Measurements from ENCODE around the gene ZNF888. TPM values are rescaled to one million over a fixed set of nuclear protein-coding genes. Genes with fewer than 3 reads are reported as not detected.
"Not testable (repeated sequence)": the region's sequence is repeated elsewhere in the genome, so short reads cannot be mapped to it uniquely, and the experiment has no call there.

ZNF888 gene
- total RNA-seq, 1 experiment from 2014 or later: 4.6 TPM

DNA sequence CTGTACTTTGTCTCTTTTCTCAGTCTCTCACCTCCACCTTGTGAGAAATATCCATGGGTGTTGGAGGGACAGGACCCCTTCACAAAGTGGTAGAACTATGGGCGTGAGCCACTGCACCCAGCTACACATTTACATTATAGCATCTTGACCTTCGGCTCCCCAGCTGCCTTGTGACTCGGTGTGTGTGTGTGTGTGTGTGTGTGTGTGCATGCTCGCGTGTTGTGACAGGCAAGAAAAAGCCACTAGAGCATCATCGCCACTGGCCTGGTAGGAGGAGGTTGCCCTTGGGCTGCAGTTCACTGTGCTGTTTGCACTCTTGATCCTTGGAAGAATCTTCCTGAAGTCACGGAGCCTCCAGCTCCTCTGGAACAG is 13.7 kb upstream of the ZNF888 start:
- no peaks in the 10 kb centered on the region for H3K9me3 ChIP-seq (ENCODE audit: low read depth, low read length, poor library complexity, severe bottlenecking)
- no peak overlapping the region for H3K4me3 ChIP-seq (ENCODE audit: low read depth, low read length, poor library complexity, severe bottlenecking)
- no peaks in the 10 kb centered on the region for H3K4me1 ChIP-seq (ENCODE audit: insufficient read depth, low read length, poor library complexity, severe bottlenecking)
- no peaks in the 10 kb centered on the region for H3K36me3 ChIP-seq (ENCODE audit: insufficient read depth, low read length, poor library complexity, severe bottlenecking)
- H3K27ac ChIP-seq (ENCODE audit: low read depth, low read length, poor library complexity, severe bottlenecking): no peak overlapping the region
- BruUV-seq (replicated peaks): no TSS peak
- ChIA-PET CTCF (no interaction called here), POLR2A (ENCODE audit: low non-redundant PET) (no interaction called here)
- intact Hi-C loops (cut with micrococcal nuclease; ENCODE audit: unreplicated experiment): no loop called here
- DNase-seq (ENCODE audit: low spot score): no peak
- TF ChIP-seq EZH2 (IDR thresholded peaks at IDR 0.05; ENCODE audit: borderline replicate concordance, low read depth, low read length, poor library complexity, severe bottlenecking): no peak
- TF ChIP-seq, protein P1, sequence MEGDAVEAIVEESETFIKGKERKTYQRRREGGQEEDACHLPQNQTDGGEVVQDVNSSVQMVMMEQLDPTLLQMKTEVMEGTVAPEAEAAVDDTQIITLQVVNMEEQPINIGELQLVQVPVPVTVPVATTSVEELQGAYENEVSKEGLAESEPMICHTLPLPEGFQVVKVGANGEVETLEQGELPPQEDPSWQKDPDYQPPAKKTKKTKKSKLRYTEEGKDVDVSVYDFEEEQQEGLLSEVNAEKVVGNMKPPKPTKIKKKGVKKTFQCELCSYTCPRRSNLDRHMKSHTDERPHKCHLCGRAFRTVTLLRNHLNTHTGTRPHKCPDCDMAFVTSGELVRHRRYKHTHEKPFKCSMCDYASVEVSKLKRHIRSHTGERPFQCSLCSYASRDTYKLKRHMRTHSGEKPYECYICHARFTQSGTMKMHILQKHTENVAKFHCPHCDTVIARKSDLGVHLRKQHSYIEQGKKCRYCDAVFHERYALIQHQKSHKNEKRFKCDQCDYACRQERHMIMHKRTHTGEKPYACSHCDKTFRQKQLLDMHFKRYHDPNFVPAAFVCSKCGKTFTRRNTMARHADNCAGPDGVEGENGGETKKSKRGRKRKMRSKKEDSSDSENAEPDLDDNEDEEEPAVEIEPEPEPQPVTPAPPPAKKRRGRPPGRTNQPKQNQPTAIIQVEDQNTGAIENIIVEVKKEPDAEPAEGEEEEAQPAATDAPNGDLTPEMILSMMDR (conservative IDR thresholded peaks at IDR 0.05; ENCODE audit: low read depth, low read length): no peak
- no peaks in the 10 kb centered on the region for H3K27me3 ChIP-seq (replicated peaks; ENCODE audit: insufficient read depth, low read depth, low read length, poor library complexity)

DNA sequence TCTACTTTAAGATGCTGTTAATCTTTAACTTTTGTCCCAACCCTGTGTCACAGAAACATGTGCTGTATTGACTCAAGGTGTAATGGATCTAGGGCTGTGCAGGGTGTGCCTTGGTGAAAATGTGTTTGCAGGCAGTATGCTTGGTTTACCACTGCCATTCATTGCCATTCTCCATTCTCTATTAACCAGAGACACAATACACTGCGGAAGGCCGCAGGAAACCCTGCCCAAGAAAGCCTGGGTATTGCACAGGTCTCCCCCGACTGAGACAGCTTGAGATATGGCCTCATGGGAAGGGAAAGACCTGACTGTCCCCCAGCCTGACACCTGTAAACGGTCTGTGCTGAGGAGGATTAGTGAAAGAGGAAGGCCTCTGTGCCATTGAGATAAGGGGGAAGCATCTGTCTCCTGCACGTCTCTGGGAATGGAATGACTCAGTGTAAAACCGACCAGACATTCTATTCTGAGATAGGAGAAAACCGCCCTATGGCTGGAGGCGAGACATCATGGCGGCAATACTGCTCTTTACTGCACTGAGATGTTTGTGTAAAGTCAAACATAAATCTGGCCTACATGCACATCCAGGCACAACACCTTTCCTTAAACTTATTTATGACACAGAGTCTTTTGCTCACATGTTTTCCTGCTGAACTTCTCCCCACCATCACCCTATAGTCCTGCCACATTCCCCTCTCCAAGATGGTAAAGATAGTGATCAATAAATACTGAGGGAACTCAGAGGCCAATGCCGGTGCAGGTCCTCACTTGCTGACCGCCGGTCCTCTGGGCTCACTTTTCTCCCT is 13.1 kb upstream of the ZNF888 start:
- H3K4me1 ChIP-seq (ENCODE audit: insufficient read depth, low read length, poor library complexity, severe bottlenecking): no peaks in the 10 kb centered on the region
- no TSS peak for BruUV-seq (replicated peaks)
- H3K27ac ChIP-seq (ENCODE audit: low read depth, low read length, poor library complexity, severe bottlenecking): no peak overlapping the region
- intact Hi-C loops (cut with micrococcal nuclease; ENCODE audit: unreplicated experiment): no loop called here
- ChIA-PET CTCF (no interaction called here), POLR2A (ENCODE audit: low non-redundant PET) (no interaction called here)
- H3K36me3 ChIP-seq (ENCODE audit: insufficient read depth, low read length, poor library complexity, severe bottlenecking): no peaks in the 10 kb centered on the region
- H3K27me3 ChIP-seq (replicated peaks; ENCODE audit: insufficient read depth, low read depth, low read length, poor library complexity): no peaks in the 10 kb centered on the region
- H3K9me3 ChIP-seq (ENCODE audit: low read depth, low read length, poor library complexity, severe bottlenecking): no peaks in the 10 kb centered on the region
- no peak for TF ChIP-seq EZH2 (IDR thresholded peaks at IDR 0.05; ENCODE audit: borderline replicate concordance, low read depth, low read length, poor library complexity, severe bottlenecking)
- TF ChIP-seq, protein P1 (conservative IDR thresholded peaks at IDR 0.05; ENCODE audit: low read depth, low read length): no peak
- H3K4me3 ChIP-seq (ENCODE audit: low read depth, low read length, poor library complexity, severe bottlenecking): no peak overlapping the region
- DNase-seq (ENCODE audit: low spot score): no peak

DNA sequence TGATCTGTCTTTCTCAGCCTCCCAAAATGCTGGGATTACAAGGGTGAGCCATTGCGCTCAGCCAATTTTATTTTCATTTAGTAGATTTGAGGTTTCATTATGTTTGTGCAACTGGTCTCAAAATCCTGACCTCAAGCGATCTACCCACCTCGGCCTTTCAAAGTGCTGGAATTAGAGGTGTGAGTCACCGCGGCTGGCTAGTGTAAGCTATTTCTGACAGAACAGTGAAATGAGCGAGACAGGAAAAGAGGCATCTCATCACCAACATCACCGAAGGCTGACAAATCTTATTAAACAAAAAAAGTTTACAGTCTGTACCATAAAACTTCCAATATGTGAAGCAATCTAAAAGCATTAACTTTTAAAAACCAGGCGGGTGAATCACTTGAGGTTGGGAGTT is 12.2 kb upstream of the ZNF888 start:
- BruUV-seq (replicated peaks): no TSS peak
- ChIA-PET CTCF (no interaction called here), POLR2A (ENCODE audit: low non-redundant PET) (no interaction called here)
- intact Hi-C loops (cut with micrococcal nuclease; ENCODE audit: unreplicated experiment): no loop called here
- H3K36me3 ChIP-seq (ENCODE audit: insufficient read depth, low read length, poor library complexity, severe bottlenecking): no peaks in the 10 kb centered on the region
- no peaks in the 10 kb centered on the region for H3K4me1 ChIP-seq (ENCODE audit: insufficient read depth, low read length, poor library complexity, severe bottlenecking)
- H3K9me3 ChIP-seq (ENCODE audit: low read depth, low read length, poor library complexity, severe bottlenecking): no peaks in the 10 kb centered on the region
- H3K27me3 ChIP-seq (replicated peaks; ENCODE audit: insufficient read depth, low read depth, low read length, poor library complexity): no peaks in the 10 kb centered on the region
- DNase-seq (ENCODE audit: low spot score): no peak
- no peak overlapping the region for H3K4me3 ChIP-seq (ENCODE audit: low read depth, low read length, poor library complexity, severe bottlenecking)
- TF ChIP-seq, protein P1 (conservative IDR thresholded peaks at IDR 0.05; ENCODE audit: low read depth, low read length): no peak
- TF ChIP-seq EZH2 (IDR thresholded peaks at IDR 0.05; ENCODE audit: borderline replicate concordance, low read depth, low read length, poor library complexity, severe bottlenecking): no peak
- H3K27ac ChIP-seq (ENCODE audit: low read depth, low read length, poor library complexity, severe bottlenecking): no peak overlapping the region

DNA sequence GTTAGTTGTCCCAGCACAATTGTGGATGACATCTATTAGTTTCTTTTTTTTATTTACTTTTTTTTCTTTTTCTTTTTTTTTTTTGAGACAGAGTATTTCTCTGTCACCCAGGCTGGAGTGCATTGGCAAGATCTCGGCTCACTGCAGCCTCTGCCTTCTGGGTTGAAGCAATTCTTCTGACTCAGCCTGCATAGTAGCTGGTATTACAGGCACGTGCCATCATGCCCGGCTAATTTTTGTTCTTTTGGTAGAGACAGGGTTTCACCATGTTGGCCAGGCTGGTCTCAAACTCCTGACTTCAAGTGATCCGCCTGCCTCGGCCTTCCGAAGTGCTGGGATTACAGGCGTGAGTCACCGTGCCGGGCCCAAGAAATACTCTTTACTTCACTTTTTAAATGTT is 1.4 kb upstream of the ZNF888 start:
- H3K27me3 ChIP-seq (replicated peaks; ENCODE audit: insufficient read depth, low read depth, low read length, poor library complexity); H3K4me1 ChIP-seq (ENCODE audit: insufficient read depth, low read length, poor library complexity, severe bottlenecking); intact Hi-C loops (cut with micrococcal nuclease; ENCODE audit: unreplicated experiment); H3K27ac ChIP-seq (ENCODE audit: low read depth, low read length, poor library complexity, severe bottlenecking); POLR2A ChIA-PET (ENCODE audit: low non-redundant PET); H3K4me3 ChIP-seq (ENCODE audit: low read depth, low read length, poor library complexity, severe bottlenecking); DNase-seq (ENCODE audit: low spot score); H3K9me3 ChIP-seq (ENCODE audit: low read depth, low read length, poor library complexity, severe bottlenecking); H3K36me3 ChIP-seq (ENCODE audit: insufficient read depth, low read length, poor library complexity, severe bottlenecking); BruUV-seq (replicated peaks); CTCF ChIA-PET: not testable (repeated sequence)

Data from A673 (cell line).